ENCODE measurements around the gene WDTC1. TPM values are rescaled to one million over a fixed set of nuclear protein-coding genes. Genes with fewer than 3 reads are reported as not detected.

The WDTC1 gene
- total and polyA plus RNA-seq, 2 of the 8 experiments (the other 6 are each of a cell fraction or from before 2014, with no cell fraction given) = 7.5 to 18.7 TPM

DNA sequence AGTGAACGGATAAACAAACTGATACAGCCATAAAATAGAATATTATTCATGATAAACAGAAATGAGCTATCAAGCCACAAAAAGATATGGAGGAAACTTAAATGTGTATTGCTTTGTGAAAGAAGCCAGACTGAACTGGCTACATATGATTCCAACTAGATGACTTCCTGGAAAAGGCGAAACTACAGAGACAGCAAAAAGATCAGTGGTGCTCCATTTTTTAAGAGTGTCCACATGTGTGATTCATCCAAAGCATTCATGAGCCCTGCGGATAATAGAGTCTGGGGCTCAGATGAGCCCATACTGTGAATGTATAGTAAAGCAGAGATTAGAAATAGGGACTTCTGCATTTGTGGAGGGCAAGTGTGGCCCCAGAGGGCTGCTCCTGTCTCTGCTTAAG, 79.7 kb downstream of the WDTC1 start:
- POLR2A ChIA-PET (ENCODE audit: partially characterized antibody) = interaction anchor here (1.5 kb wide), 1 partner anchor 9 kb away, joined by 6 read pairs; no protein-coding TSS in a partner anchor
- no peaks in the 10 kb centered on the region for H3K79me1 ChIP-seq (ENCODE audit: low read depth, low read length)
- no peak overlapping the region for H4K91ac ChIP-seq (replicated peaks; ENCODE audit: insufficient read length, low read length)
- no peaks in the 10 kb centered on the region for H4K20me1 ChIP-seq (replicated peaks in 1 of 2; ENCODE audit: control insufficient read depth in 1 of 2, insufficient read depth in 2 of 2, low read length in 2 of 2)
- H2AK5ac ChIP-seq (ENCODE audit: low read depth, low read length) = no peak overlapping the region
- no peak overlapping the region for H3K4me2 ChIP-seq (ENCODE audit: insufficient read depth in 1 of 2, low read depth in 2 of 2, low read length in 2 of 2)
- no peak overlapping the region for H3K4me3 ChIP-seq (ENCODE audit: extremely low read depth in 1 of 4, insufficient read depth in 2 of 4, low read depth in 3 of 4, low read length in 4 of 4)
- H3K36me3 ChIP-seq (ENCODE audit: control insufficient read depth in 2 of 4, insufficient read depth in 4 of 4, low read length in 3 of 4) = no peaks in the 10 kb centered on the region
- no peak overlapping the region for H2BK12ac ChIP-seq (ENCODE audit: low read depth, low read length)
- no peak overlapping the region for H4K8ac ChIP-seq (ENCODE audit: extremely low read depth, insufficient read depth, low read length)
- DNase-seq (ENCODE audit: low read depth in 1 of 2, low spot score in 2 of 2) = no peak
- H3K27me3 ChIP-seq (replicated peaks in 1 of 4; ENCODE audit: control insufficient read depth in 3 of 4, extremely low read depth in 1 of 4, insufficient read depth in 3 of 4, low read length in 3 of 4) = peaks cover 0 to 3% (median 0%) of the 10 kb centered on the region in 4 experiments; a peak in 1 of 7 replicates
- H2BK5ac ChIP-seq (ENCODE audit: low read depth, low read length) = no peak overlapping the region
- no peak overlapping the region for H3K27ac ChIP-seq (ENCODE audit: low read depth, low read length)
- no peak overlapping the region for H3K14ac ChIP-seq (ENCODE audit: insufficient read length)
- no peak overlapping the region for H2BK15ac ChIP-seq (ENCODE audit: low read length)
- H3K9me3 ChIP-seq (ENCODE audit: insufficient read depth in 2 of 2, low read depth in 1 of 2, low read length in 1 of 2) = no peaks in the 10 kb centered on the region
- no peak for FAIRE-seq
- no peak overlapping the region for H4K5ac ChIP-seq (ENCODE audit: insufficient read length, low read depth, low read length)
- no peak overlapping the region for H3K9ac ChIP-seq (replicated peaks in 1 of 4; ENCODE audit: extremely low read depth in 1 of 4, low read depth in 3 of 4, low read length in 3 of 4)
- no peak overlapping the region for H2AFZ ChIP-seq (ENCODE audit: low read length)
- CTCF ChIA-PET (ENCODE audit: partially characterized antibody) = interaction anchor here (0.6 to 13.1 kb wide), 6 partner anchors 16 to 240 kb away, joined by 3 to 202 read pairs (median 4); partner anchors contain the start of gene FCN3
- no peak overlapping the region for H3K18ac ChIP-seq (ENCODE audit: extremely low read depth, low read length)
- H2BK20ac ChIP-seq (ENCODE audit: low read length) = no peak overlapping the region
- WGBS, 2 experiments (ENCODE audit: extremely low coverage in 1 of 2, insufficient coverage in 1 of 2, insufficient read length in 1 of 2, insufficient replicate concordance in 2 of 2, low coverage in 1 of 2, low lambda C conversion rate in 2 of 2, missing lambda C conversion rate in 1 of 2) = 96% methylated on average over 3 of the region's 3 CpGs; no CpG with 5 or more reads in 1 of the 2 experiments
- no peaks in the 10 kb centered on the region for H3K23me2 ChIP-seq (ENCODE audit: low read depth, low read length)
- H3K23ac ChIP-seq (ENCODE audit: insufficient read length) = no peak overlapping the region
- no peak overlapping the region for H2BK120ac ChIP-seq (replicated peaks; ENCODE audit: low read depth, low read length)
- H3K79me2 ChIP-seq (ENCODE audit: control insufficient read depth in 1 of 2, insufficient read depth in 2 of 2, low read length in 2 of 2) = no peaks in the 10 kb centered on the region
- 0 out of 7 replicates have a peak, but pooled peaks cover 0 to 2% (median 0%) of the 10 kb centered on the region in 4 experiments for H3K4me1 ChIP-seq (replicated peaks in 1 of 4; ENCODE audit: control insufficient read depth in 3 of 4, insufficient read depth in 4 of 4, low read length in 3 of 4)
- H3K56ac ChIP-seq (replicated peaks; ENCODE audit: insufficient read length, low read depth, low read length) = no peak overlapping the region
- H3K4ac ChIP-seq (replicated peaks; ENCODE audit: insufficient read length, low read depth, low read length) = no peak overlapping the region
- TF ChIP-seq TEAD4 (IDR thresholded peaks at IDR 0.05; ENCODE audit: low read depth, low read length) (no peak), TCF12 (IDR thresholded peaks at IDR 0.05; ENCODE audit: low read depth, low read length) (no peak), SIRT6 (IDR thresholded peaks at IDR 0.05; ENCODE audit: low read length) (no peak), CHD2 (IDR thresholded peaks at IDR 0.05; ENCODE audit: low read length) (no peak), PHF8 (conservative IDR thresholded peaks at IDR 0.05; ENCODE audit: low read depth, low read length) (no peak), MAFK (IDR thresholded peaks at IDR 0.05; ENCODE audit: low read depth, low read length) (no peak), SRF (IDR thresholded peaks at IDR 0.05; ENCODE audit: low read depth, low read length) (no peak), SUZ12 (IDR thresholded peaks at IDR 0.05; ENCODE audit: low read length) (no peak), EP300 (IDR thresholded peaks at IDR 0.05; ENCODE audit: borderline replicate concordance in 1 of 2, low read depth in 2 of 2, low read length in 2 of 2) (no peak), JUND (IDR thresholded peaks at IDR 0.05; ENCODE audit: low read length) (no peak)
